ENCODE results near the gene EIF5A2.
"Not testable (repeated sequence)": the region's sequence is repeated elsewhere in the genome, so short reads cannot be mapped to it uniquely, and the experiment has no call there.

The EIF5A2 gene

DNA sequence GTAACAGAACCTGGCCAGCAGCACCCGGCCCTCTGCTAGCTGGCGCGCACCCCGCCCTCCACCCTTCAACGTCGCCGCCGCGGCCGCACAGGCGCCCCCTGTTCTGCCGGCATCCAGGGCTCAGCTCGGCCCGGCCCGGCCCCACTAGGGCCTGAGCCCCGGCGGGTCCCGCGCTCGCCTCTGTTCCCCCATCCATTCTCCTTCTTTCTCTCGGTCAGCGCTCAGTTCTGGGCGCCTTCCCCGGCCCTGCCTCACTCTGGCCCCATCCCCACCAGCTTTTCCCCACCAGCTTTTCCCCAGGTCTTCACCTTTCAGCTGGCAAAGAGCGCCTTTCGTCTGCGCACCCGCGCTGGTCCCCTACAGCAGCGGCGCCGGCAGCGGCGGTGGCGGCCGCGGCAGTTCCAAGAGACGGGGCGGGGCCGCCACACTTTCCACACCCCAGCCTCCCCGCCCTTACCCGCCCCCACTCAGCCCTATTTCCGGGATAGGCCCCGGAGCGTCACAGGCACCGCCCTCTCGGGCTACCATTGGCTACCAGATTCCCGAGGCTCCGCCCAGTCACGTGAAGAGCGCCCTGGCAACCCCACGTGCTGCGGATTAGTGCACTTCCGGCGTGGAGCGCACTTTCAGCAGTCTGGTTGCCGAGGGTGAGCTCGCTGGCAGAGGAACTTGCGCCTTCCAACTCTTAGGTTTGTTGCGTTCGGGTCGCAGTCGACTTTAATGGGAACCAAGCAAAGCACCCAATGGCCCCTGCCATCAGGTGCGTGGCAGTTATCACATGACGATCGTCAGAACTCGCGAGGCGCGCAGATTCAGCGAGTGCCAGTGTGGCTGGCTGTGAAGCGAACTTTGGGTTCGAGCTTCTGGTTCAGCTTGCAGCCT is at the start of gene EIF5A2:
TSS of gene EIF5A2 (minus strand) at position 403 of the 882 bp plus-strand sequence. CDS start 831 bp downstream, outside the sequence.
- peak; percentile 95 for DNase-seq (ENCODE audit: low spot score)

- no peak for DNase-seq (ENCODE audit: low spot score)
Observed at GRCh38 chr3:170956647-170957046, 48.2 kb upstream of the EIF5A2 start.

GRCh38 chr3:170953736-170954135 is 45.3 kb upstream of the EIF5A2 start:
- DNase-seq (ENCODE audit: low spot score): no peak

GRCh38 chr3:170953229-170953628 is 44.8 kb upstream of the EIF5A2 start:
- DNase-seq (ENCODE audit: low spot score): no peak

DNA sequence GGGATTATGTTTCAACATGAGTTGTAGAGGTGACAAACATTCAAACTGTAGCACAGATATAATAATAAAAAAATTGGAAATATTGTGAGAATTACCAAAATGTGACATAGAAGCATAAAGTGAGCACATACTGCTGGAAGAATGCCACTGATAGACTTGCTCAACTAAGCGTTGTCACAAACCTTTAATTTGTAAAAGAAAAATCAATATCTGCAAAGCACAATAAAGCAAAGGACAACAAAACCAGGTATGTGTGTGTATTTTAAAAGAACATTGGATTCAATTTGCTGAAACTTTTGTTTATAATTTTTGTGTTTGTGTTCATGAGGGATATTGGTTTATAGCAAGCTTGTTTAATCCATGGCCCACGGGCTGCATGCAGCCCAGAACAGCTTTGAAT is 40.8 kb upstream of the EIF5A2 start:
- DNase-seq (ENCODE audit: low spot score): no peak

DNA sequence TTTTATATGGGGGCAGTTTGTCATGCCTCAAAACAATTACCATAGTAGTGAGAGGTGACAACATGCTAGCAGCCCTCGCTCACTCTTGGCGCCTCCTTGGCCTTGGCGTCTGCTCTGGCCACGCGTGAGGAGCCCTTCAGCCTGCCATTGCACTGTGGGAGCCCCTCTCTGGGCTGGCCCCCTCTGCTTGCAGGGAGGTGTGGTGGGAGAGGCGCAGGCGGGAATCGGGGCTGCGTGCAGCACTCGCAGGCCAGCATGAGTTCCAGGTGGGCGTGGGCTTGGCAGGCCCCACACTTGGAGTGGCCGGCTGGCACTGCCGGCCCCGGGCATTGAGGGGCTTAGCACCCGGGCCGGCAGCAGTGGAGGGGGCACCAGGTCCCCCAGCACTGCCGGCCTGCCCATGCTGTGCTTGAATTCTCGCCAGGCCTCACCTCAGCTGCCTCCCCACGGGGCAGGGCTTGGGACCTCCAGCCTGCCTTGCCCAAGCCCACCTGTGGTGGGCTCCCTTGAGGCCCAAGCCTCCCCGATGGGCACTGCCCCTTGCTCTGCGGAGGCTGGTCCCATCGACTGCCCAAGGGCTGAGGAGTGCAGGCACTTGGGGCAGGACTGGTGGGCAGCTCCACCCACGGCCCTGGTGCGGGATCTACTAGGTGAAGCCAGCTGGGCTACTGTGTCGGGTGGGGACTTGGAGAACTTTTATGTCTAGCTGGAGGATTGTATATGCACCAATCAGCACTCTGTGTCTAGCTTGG is 38.8 kb upstream of the EIF5A2 start:
- no peak for DNase-seq (ENCODE audit: low spot score)

DNA sequence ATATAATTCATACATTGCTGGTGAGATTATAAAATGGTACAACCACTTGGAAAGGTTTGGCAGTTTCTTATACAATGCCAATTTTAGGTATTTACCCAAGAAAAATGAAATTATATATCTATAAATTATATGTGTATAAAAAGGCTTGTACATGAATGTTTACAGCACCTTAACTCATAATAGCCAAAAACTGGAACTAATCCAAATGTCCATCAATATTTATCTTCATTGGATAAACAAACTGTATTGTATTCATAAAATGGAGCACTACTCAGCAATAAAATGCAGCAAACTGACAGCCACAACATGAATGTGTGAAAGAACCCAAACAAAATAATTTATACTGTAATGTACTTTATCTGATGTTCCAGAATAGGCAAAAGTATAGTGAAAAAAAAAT is 33.6 kb upstream of the EIF5A2 start:
- no peak for DNase-seq (ENCODE audit: low spot score)

DNA sequence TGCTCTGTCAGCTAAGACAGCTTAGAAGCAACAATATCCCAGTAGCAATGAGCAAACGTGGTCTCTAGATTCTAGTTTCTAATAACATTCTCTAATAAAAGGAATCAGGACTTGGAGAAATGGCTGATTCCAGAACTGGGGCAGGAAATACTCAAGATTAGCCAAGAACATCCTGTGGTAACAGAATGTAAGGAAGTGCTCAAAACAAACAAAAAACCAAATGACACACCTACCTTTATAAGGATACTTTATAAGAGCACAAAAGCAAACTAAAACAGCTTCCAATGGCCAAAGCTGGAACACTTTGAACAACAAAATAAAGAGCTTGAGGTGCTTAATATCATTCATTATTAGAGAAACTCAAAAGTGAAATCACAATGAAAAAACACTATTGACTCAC is 33.1 kb upstream of the EIF5A2 start:
- DNase-seq (ENCODE audit: low spot score): no peak

DNA sequence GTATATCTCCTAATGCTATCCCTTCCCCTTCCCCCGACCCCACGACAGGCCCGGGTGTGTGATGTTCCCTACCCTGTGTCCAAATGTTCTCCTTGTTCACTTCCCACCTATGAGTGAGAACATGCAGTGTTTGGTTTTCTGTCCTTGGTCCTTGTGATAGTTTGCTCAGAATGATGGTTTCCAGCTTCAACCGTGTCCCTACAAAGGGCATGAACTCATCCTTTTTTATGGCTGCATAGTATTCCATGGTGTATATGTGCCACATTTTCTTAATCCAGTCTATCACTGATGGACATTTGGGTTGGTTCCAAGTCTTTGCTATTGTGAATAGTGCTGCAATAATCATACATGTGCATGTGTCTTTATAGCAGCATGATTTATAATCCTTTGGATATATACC is 24.6 kb upstream of the EIF5A2 start:
- not testable (repeated sequence) for DNase-seq (ENCODE audit: low spot score)

DNA sequence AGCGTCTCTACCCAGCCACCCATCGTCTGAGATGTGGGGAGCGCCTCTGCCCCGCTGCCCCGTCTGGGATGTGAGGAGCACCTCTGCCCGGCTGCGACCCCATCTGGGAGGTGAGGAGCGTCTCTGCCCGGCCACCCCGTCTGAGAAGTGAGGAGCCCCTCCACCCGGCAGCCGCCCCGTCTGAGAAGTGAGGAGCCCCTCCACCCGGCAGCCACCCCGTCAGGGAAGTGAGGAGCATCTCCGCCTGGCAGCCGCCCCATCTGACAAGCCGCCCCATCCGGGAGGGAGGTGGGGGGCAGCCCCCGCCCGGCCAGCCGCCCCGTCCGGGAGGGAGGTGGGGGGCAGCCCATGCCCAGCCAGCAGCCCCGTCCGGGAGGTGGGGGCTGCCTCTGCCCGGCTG is 15.1 kb upstream of the EIF5A2 start:
- DNase-seq (ENCODE audit: low spot score): not testable (repeated sequence)

DNA sequence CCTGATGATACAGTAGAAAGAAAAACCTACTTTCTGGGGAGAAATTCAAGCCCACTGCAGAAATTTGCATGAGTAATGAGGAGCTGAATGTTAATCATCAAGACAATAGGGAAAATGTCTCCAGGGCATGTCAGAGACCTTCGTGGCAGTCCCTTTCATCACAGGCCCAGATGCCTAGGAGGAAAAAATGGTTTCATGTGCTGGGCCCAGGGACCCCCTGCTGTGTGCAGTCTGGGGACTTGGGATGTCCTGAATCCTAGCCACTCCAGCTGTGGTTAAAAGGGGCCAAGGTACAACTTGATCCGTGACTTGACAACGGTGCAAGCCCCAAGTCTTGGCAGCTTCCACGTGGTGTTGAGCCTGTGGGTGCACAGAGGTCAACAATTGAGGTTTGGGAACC is 10.3 kb upstream of the EIF5A2 start:
- DNase-seq (ENCODE audit: low spot score): no peak

DNA sequence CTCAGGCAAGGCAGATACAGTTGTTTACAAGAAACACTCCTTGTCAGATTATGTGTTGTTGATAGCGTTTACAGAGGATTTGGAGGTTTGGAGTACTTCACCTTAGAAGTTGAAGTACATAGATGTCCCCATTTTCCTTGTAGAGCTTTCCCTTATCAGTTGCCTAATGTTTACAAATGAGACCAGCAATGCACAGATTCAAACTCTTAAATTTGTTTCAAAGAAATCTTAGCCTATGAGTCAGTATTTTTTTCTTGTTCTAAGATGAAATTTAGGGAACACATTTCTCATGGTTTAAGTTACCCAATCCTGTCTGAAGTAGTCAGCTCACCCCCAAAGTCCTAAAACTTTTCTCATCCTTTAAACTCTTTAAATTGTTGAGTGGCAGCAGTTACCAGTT is 6.3 kb upstream of the EIF5A2 start:
- DNase-seq (ENCODE audit: low spot score): no peak

DNA sequence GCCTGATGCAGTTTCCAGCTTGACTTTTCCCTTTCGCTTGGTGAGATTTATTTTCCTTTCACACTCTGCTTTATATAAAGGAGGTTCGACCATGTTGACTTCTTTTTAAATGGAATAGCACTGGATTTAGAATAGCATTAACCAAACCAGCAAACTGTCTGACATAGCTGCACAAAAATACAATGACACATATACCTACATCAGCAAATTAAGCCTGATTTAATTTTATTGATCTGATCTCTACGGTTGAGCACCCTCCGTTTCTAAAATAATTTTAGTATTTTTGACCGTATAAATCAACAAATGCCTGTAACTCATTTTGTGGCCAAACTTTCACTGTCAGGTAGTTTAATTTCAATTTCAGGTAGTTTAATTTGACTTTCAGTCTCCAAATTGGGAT is 5.8 kb upstream of the EIF5A2 start:
- no peak for DNase-seq (ENCODE audit: low spot score)

- no peak for DNase-seq (ENCODE audit: low spot score)
Observed at GRCh38 chr3:170911051-170911450, 2.6 kb upstream of the EIF5A2 start.

GRCh38 chr3:170910542-170910941 is 2.1 kb upstream of the EIF5A2 start:
- DNase-seq (ENCODE audit: low spot score): peak; percentile 47

DNA sequence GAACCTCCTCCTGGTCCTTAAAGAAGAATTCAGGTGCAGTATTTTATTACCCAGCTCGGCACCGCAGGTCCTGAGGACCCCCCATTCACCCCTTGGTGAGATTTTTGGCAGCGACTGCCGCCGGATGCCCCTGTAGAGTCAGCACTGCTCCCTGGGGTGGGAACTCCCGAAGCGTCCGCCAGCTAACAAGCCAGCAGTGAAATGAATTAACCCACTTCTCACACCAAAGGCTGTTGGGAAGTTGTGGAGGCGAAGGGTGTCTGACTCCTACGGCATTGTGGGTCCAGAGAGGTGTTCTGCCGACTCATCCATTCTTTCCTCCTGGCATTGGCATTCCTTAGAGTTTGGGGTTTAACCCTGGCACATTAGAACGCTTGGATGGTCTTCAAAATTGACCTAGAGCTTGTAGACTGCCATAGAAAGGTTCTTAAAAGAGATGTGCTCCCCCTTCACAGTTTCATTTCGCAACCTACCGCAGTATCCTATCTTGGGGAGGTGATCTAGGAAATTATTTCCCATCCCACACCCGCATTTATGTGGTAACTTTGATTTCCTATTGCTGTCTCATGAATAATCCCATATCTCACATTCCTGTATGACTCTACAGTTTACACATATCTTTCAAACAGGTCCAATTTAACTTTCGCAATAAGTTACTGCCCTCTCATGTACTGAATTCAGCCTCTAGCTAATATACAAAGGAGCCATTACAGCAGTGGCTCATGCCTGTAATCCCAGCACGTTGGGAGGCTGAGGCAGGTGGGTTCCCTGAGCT is 879 bp upstream of the EIF5A2 start:
- DNase-seq (ENCODE audit: low spot score): peak; percentile 75

- DNase-seq (ENCODE audit: low spot score): peak; percentile 58
Observed at GRCh38 chr3:170907637-170908234, 701 bp downstream of the EIF5A2 start.

DNA sequence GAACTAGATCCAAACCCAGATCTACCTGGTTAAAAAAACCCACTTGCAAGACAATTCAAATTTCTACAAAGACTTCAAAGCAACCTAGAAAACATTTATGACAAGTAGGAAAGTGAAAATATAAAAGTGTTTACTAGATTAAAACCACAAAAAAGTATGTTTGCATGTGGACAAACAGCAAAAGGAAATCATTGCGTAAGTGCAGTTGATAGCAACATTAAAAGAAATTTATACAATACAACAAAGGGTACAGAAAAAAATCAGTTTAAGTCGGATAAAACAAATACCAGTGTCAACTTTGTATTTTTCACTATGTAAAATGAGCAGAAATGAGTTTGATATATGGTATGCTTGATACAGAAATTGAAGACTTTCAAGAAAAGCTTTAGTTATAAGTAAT is 2.6 kb downstream of the EIF5A2 start:
- DNase-seq (ENCODE audit: low spot score): no peak

- DNase-seq (ENCODE audit: low spot score): no peak
Observed at GRCh38 chr3:170903123-170903522, 5.3 kb downstream of the EIF5A2 start.

DNA sequence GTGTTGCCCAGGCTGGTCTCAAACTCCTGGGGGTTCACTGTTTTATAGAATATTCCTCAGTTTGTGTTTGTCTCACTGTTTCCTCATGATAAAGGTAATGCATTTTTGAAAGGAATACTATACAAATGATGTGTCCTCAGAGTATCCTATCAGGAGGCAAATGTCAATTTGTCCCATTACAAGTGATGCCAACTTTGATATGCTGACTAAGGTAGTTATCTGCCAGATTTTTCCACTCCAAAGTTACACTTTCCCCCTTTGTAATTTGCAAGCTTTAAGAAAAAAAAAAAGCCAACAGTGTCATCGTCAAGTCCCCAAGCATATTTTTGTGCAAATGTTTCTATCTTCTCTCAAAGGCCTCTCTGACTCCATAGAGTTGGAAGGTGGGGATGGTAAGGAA is 9.0 kb downstream of the EIF5A2 start:
- DNase-seq (ENCODE audit: low spot score): no peak

- DNase-seq (ENCODE audit: low spot score): no peak
Observed at GRCh38 chr3:170897978-170898377, 10.5 kb downstream of the EIF5A2 start.

- DNase-seq (ENCODE audit: low spot score): not testable (repeated sequence)
Observed at GRCh38 chr3:170897199-170897598, 11.2 kb downstream of the EIF5A2 start.
